Activated B cell treated with CpG ODN at 0.5 μM for 24 hours (primary cell): ENCODE measurements around the gene TMEM11. TPM values are rescaled to one million over a fixed set of nuclear protein-coding genes. Genes with fewer than 3 reads are reported as not detected.

Experiments
- ATAC-seq: fragments of 200-7000 bp; cut with Tn5 transposase; one replicate; pipeline ENCODE4 v1.10.0; 2021; ENCODE audit warnings: low read depth, mild to moderate bottlenecking, moderate library complexity
- CTCF ChIA-PET: fragments of 350-600 bp; sonication (Branson Sonifier 250); formaldehyde crosslinking; loops from one replicate; lab custom pipeline; 2021; ENCODE audit warnings: antibody characterized with exemption; lab: Charles Lee
- POLR2A ChIA-PET: fragments of 350-600 bp; sonication (Branson Sonifier 250); formaldehyde crosslinking; loops from one replicate; lab custom pipeline; 2021; ENCODE audit warnings: antibody characterized with exemption; lab: Charles Lee
- DNase-seq: peaks from one replicate; pipeline ENCODE4 v3.0.0; 2022
- H3K27ac Mint-ChIP-seq: one replicate; pipeline ENCODE4 v1.8.0; 2020; ENCODE audit warnings: mixed read lengths
- H3K27me3 Mint-ChIP-seq: one replicate; pipeline ENCODE4 v1.8.0; 2021; ENCODE audit warnings: mixed read lengths
- H3K36me3 Mint-ChIP-seq: one replicate; pipeline ENCODE4 v1.8.0; 2021; ENCODE audit warnings: low read depth, mixed read lengths
- H3K4me1 Mint-ChIP-seq: one replicate; pipeline ENCODE4 v1.8.0; 2021; ENCODE audit warnings: mixed read lengths
- H3K4me3 Mint-ChIP-seq: one replicate; pipeline ENCODE4 v1.8.0; 2020; ENCODE audit warnings: mild to moderate bottlenecking, mixed read lengths
- H3K9me3 Mint-ChIP-seq: one replicate; pipeline ENCODE4 v1.8.0; 2020; ENCODE audit warnings: mixed read lengths
- CTCF ChIP-seq: fragments of 200-600 bp; IDR thresholded peaks from one replicate; pipeline ENCODE4 v1.8.0; 2022; ENCODE audit warnings: antibody characterized with exemption, mild to moderate bottlenecking
- intact Hi-C: fragments of 100-400 bp; cut with micrococcal nuclease; formaldehyde crosslinking; loops from one replicate; pipeline ENCODE4 v1.15.1; 2024
- total RNA-seq: library from RNA; stranded (reverse); gene quantifications from 2 replicates; pipeline ENCODE4 v1.2.3, GENCODE V29; 2022

The TMEM11 gene
- total RNA-seq, 1 donor from 2014 or later = 22.2 TPM

- Mint-ChIP-seq H3K4me1 (peaks cover 46% of the 10 kb centered on the region), H3K36me3 (peaks cover 14% of the 10 kb centered on the region), H3K27me3 (no peaks in the 10 kb centered on the region), H3K4me3 (peak overlapping the region; percentile 89), H3K27ac (peak overlapping the region; percentile 84), H3K9me3 (no peaks in the 10 kb centered on the region)
- ChIA-PET POLR2A (interaction anchor here (0.5 to 3.2 kb wide), 5 partner anchors 61 to 176 kb away, joined by 3 to 20 read pairs (median 6); partner anchors contain the start of gene USP22), CTCF (interaction anchor here (0.9 to 1.2 kb wide), 2 partner anchors 73 to 96 kb away, joined by 3 to 4 read pairs; no protein-coding TSS in a partner anchor)
- ATAC-seq (peak; percentile 2), DNase-seq (no peak)
- intact Hi-C loops = loop anchor here (1.0 to 5.0 kb wide), 8 partner anchors 38 to 1058 kb away; partner anchors contain the start of genes DHRS7B, NATD1 and USP22
- TF ChIP-seq CTCF = no peak
Measured at GRCh38 chr17:21214777-21215541, 998 bp upstream of the TMEM11 start.

- peaks cover 48% of the 10 kb centered on the region for H3K4me1 Mint-ChIP-seq
- peak overlapping the region; percentile 90 for H3K27ac Mint-ChIP-seq
- peaks cover 16% of the 10 kb centered on the region for H3K36me3 Mint-ChIP-seq
- no peaks in the 10 kb centered on the region for H3K9me3 Mint-ChIP-seq
- ChIA-PET POLR2A (interaction anchor here (0.6 to 3.2 kb wide), 7 partner anchors 10 to 170 kb away, joined by 3 to 20 read pairs (median 8); partner anchors contain the start of genes NATD1 and USP22), CTCF (interaction anchor here (1.6 kb wide), 1 partner anchor 94 kb away, joined by 5 read pairs; no protein-coding TSS in a partner anchor)
- DNase-seq = no peak
- TF ChIP-seq CTCF = no peak
- intact Hi-C loops = loop anchor here (1.0 to 5.0 kb wide), 8 partner anchors 40 to 1056 kb away; partner anchors contain the start of genes DHRS7B, NATD1 and USP22
- H3K27me3 Mint-ChIP-seq = no peaks in the 10 kb centered on the region
- H3K4me3 Mint-ChIP-seq = peak overlapping the region; percentile 89
- ATAC-seq = peak; percentile 7
Measured at GRCh38 chr17:21213638-21214014, 335 bp downstream of the TMEM11 start.

- peak overlapping the region; percentile 89 for H3K4me3 Mint-ChIP-seq
- intact Hi-C loops = loop anchor here (5.0 kb wide), 2 partner anchors 191 to 1056 kb away; no protein-coding TSS in a partner anchor
- H3K36me3 Mint-ChIP-seq = peaks cover 19% of the 10 kb centered on the region
- ChIA-PET CTCF (interaction anchor here (1.6 kb wide), 1 partner anchor 94 kb away, joined by 5 read pairs; no protein-coding TSS in a partner anchor), POLR2A (interaction anchor here (0.5 to 3.2 kb wide), 7 partner anchors 9 to 170 kb away, joined by 3 to 20 read pairs (median 6); partner anchors contain the start of genes NATD1 and USP22)
- DNase-seq (no peak), ATAC-seq (no peak)
- peak overlapping the region; percentile 59 for H3K27ac Mint-ChIP-seq
- H3K4me1 Mint-ChIP-seq = peaks cover 48% of the 10 kb centered on the region
- no peaks in the 10 kb centered on the region for H3K9me3 Mint-ChIP-seq
- no peak for TF ChIP-seq CTCF
- H3K27me3 Mint-ChIP-seq = no peaks in the 10 kb centered on the region
Measured at GRCh38 chr17:21212826-21213637, 929 bp downstream of the TMEM11 start.

GRCh38 chr17:21211825-21212479 lies 2.0 kb downstream of the TMEM11 start:
- intact Hi-C loops = loop anchor here (5.0 kb wide), 2 partner anchors 190 to 1055 kb away; no protein-coding TSS in a partner anchor
- ATAC-seq (no peak), DNase-seq (no peak)
- Mint-ChIP-seq H3K36me3 (peaks cover 23% of the 10 kb centered on the region), H3K4me1 (peaks cover 48% of the 10 kb centered on the region), H3K9me3 (no peaks in the 10 kb centered on the region), H3K4me3 (peak overlapping the region; percentile 89), H3K27me3 (no peaks in the 10 kb centered on the region), H3K27ac (no peak overlapping the region)
- TF ChIP-seq CTCF = no peak
- ChIA-PET POLR2A (no interaction called here), CTCF (no interaction called here)
